Esophagus squamous epithelium (tissue), 5 donors: Measurements from ENCODE around the gene DAZAP1. TPM values are rescaled to one million over a fixed set of nuclear protein-coding genes. Genes with fewer than 3 reads are reported as not detected.

ENCODE experiments used
- DNase-seq: peaks from one replicate; lab custom pipeline; 2025; lab: John Stamatoyannopoulos, UW
- H3K27ac ChIP-seq, 4 donors: fragments of 200-600 bp; sonication (generic); one replicate each; pipeline ENCODE4 v1.5.1; 2016 to 2019; ENCODE audit warnings: mild to moderate bottlenecking in 1 of 4
- H3K27me3 ChIP-seq, 4 donors: fragments of 200-600 bp; sonication (generic); 1 replicate in 3 of 4; 2 replicates in 1 of 4; pipeline versions ENCODE4 v1.5.1 to v1.6.0; 2017 to 2021; ENCODE audit warnings: antibody characterized with exemption in 1 of 4
- H3K36me3 ChIP-seq, 3 donors: fragments of 200-600 bp; sonication (generic); one replicate each; pipeline ENCODE4 v1.5.1; 2016 to 2019
- H3K4me1 ChIP-seq, 3 donors: fragments of 200-600 bp; sonication (generic); one replicate each; pipeline ENCODE4 v1.5.1; 2017 to 2019
- H3K4me3 ChIP-seq, 4 donors: fragments of 200-600 bp; sonication (generic); 1 replicate in 3 of 4; 2 replicates in 1 of 4; pipeline ENCODE4 v1.5.1; 2016 to 2019; ENCODE audit warnings: mild to moderate bottlenecking in 2 of 4, moderate library complexity in 1 of 4
- H3K9me3 ChIP-seq, 3 donors: fragments of 200-600 bp; sonication (generic); one replicate each; pipeline ENCODE4 v1.5.1; 2016 to 2019
- CTCF ChIP-seq, 6 experiments: fragments of 450-650 bp in 4 of 6; fragments of 200-600 bp in 2 of 6; sonication (generic) in 2 of 6; IDR thresholded peaks; one replicate each; pipeline ENCODE4 v1.5.1; 2016 to 2019; ENCODE audit warnings: antibody characterized with exemption in 6 of 6, mild to moderate bottlenecking in 4 of 6, moderate library complexity in 4 of 6
- POLR2A ChIP-seq, 4 donors: fragments of 450-650 bp; IDR thresholded peaks; one replicate each; pipeline ENCODE4 v1.6.1; 2017; ENCODE audit warnings: antibody characterized with exemption in 4 of 4, mild to moderate bottlenecking in 4 of 4, moderate library complexity in 3 of 4
- WGBS, 2 donors: methylation state at CpG; one replicate each; pipeline ENCODE4 v1.1.5; 2018; 5-methylcytosine and 5-hydroxymethylcytosine counted together
- intact Hi-C: fragments of 100-400 bp; cut with DNase I; formaldehyde crosslinking; loops from one replicate; pipeline ENCODE4 v1.15.0; 2022
- total RNA-seq, 4 donors: library from RNA; depleted of rRNA; stranded (reverse); fragments of >200 nt; gene quantifications; one replicate each; pipeline ENCODE4 v1.1.0, GENCODE V29; 2016
- donor health status: DM: yes; HTN: yes; CAD: no.

DAZAP1 gene
- total RNA-seq, 4 donors from 2014 or later = 60.2 to 76.0 (median 69.0) TPM

GRCh38 chr19:1366296-1366695, 41.1 kb upstream of the DAZAP1 start:
- no peaks in the 10 kb centered on the region for H3K27me3 ChIP-seq
- no peak overlapping the region for H3K27ac ChIP-seq
- no peak for TF ChIP-seq CTCF (IDR thresholded peaks at IDR 0.05)
- TF ChIP-seq POLR2A (IDR thresholded peaks at IDR 0.05) = no peak
- H3K36me3 ChIP-seq = peaks cover 28 to 96% (median 38%) of the 10 kb centered on the region in 3 donors
- DNase-seq = no peak
- 94 to 95% methylated on average over 10 of the region's 10 CpGs for WGBS, 2 donors
- H3K4me3 ChIP-seq = no peak overlapping the region
- peaks cover 9 to 20% (median 10%) of the 10 kb centered on the region in 3 donors for H3K4me1 ChIP-seq
- H3K9me3 ChIP-seq = no peaks in the 10 kb centered on the region
- intact Hi-C loops = no loop called here

- no peak overlapping the region for H3K27ac ChIP-seq
- H3K4me1 ChIP-seq = peaks cover under 1 to 11% (median 1%) of the 10 kb centered on the region in 3 donors
These were observed 40.2 kb upstream of the DAZAP1 start for GRCh38 chr19:1366899-1367870.

GRCh38 chr19:1369214-1369805, 38.1 kb upstream of the DAZAP1 start:
- H3K4me1 ChIP-seq = peaks cover 0 to 14% (median 9%) of the 10 kb centered on the region in 3 donors
- intact Hi-C loops = no loop called here
- no peak overlapping the region for H3K4me3 ChIP-seq
- H3K27me3 ChIP-seq = no peaks in the 10 kb centered on the region
- H3K9me3 ChIP-seq = no peaks in the 10 kb centered on the region
- TF ChIP-seq POLR2A (IDR thresholded peaks at IDR 0.05) = no peak
- TF ChIP-seq CTCF (IDR thresholded peaks at IDR 0.05) = no peak
- H3K36me3 ChIP-seq = peaks cover 23 to 100% (median 39%) of the 10 kb centered on the region in 3 donors
- no peak overlapping the region for H3K27ac ChIP-seq
- DNase-seq = no peak
- WGBS, 2 donors = 85 to 93% methylated on average over 5 to 7 of the region's 18 CpGs

More at GRCh38 chr19:1366899-1367870, 40.2 kb upstream of the DAZAP1 start:
- no peaks in the 10 kb centered on the region for H3K9me3 ChIP-seq
- no peak for TF ChIP-seq POLR2A (IDR thresholded peaks at IDR 0.05)
- DNase-seq = no peak
- 79 to 84% methylated on average over 14 to 19 of the region's 35 CpGs for WGBS, 2 donors
- no peaks in the 10 kb centered on the region for H3K27me3 ChIP-seq
- intact Hi-C loops = no loop called here
- H3K4me3 ChIP-seq = no peak overlapping the region
- H3K36me3 ChIP-seq = peaks cover 27 to 98% (median 41%) of the 10 kb centered on the region in 3 donors

- Histone ChIP-seq H3K27ac (no peak overlapping the region), H3K36me3 (peaks cover 23 to 92% (median 39%) of the 10 kb centered on the region in 3 donors), H3K4me1 (peaks cover 0 to 14% (median 9%) of the 10 kb centered on the region in 3 donors), H3K9me3 (no peaks in the 10 kb centered on the region), H3K4me3 (no peak overlapping the region), H3K27me3 (no peaks in the 10 kb centered on the region)
- no peak for TF ChIP-seq CTCF (IDR thresholded peaks at IDR 0.05)
- TF ChIP-seq POLR2A (IDR thresholded peaks at IDR 0.05) = no peak
- intact Hi-C loops = no loop called here
- 92 to 93% methylated on average over 14 to 20 of the region's 52 CpGs for WGBS, 2 donors
- DNase-seq = no peak
These were observed 36.6 kb upstream of the DAZAP1 start for GRCh38 chr19:1370579-1371361.

GRCh38 chr19:1373042-1373533, 34.3 kb upstream of the DAZAP1 start:
- 72 to 81% methylated on average over 10 to 13 of the region's 20 CpGs for WGBS, 2 donors
- intact Hi-C loops = no loop called here
- Histone ChIP-seq H3K4me3 (no peak overlapping the region), H3K4me1 (peaks cover 0 to 14% (median 9%) of the 10 kb centered on the region in 3 donors), H3K9me3 (no peaks in the 10 kb centered on the region), H3K27me3 (no peaks in the 10 kb centered on the region), H3K36me3 (peaks cover 23 to 87% (median 33%) of the 10 kb centered on the region in 3 donors), H3K27ac (peak overlapping the region; percentile 42 to 85 (median 76))
- DNase-seq = no peak
- TF ChIP-seq CTCF (IDR thresholded peaks at IDR 0.05) (no peak), POLR2A (IDR thresholded peaks at IDR 0.05) (no peak)
